DOHH2 (cell line): Measurements from ENCODE around the gene FCN2.

ENCODE experiments used
- H3F3A ChIP-seq: fragments of 200-600 bp; sonication (generic), shearing (Covaris generic); 2 replicates; pipeline ENCODE4 v1.6.0; 2016; ENCODE audit warnings: antibody characterized with exemption, mild to moderate bottlenecking; ENCODE audit not compliant: control insufficient read depth, insufficient read depth
- H3K27ac ChIP-seq: fragments of 200-600 bp; sonication (generic); 2 replicates; pipeline ENCODE4 v1.5.1; 2014; ENCODE audit warnings: low read depth, mild to moderate bottlenecking, low read length, moderate library complexity
- H3K27me3 ChIP-seq: fragments of 200-600 bp; sonication (generic); 2 replicates; pipeline ENCODE4 v1.6.1; 2014; ENCODE audit warnings: mild to moderate bottlenecking, low read length, mixed read lengths; ENCODE audit not compliant: control insufficient read depth
- H3K36me3 ChIP-seq: fragments of 200-600 bp; sonication (generic); 2 replicates; pipeline ENCODE4 v1.6.1; 2014; ENCODE audit warnings: mild to moderate bottlenecking, low read length, moderate library complexity, mixed read lengths; ENCODE audit not compliant: control insufficient read depth
- H3K4me1 ChIP-seq: fragments of 200-600 bp; sonication (generic); 2 replicates; pipeline ENCODE4 v1.6.1; 2014; ENCODE audit warnings: mild to moderate bottlenecking, low read length, mixed read lengths; ENCODE audit not compliant: control insufficient read depth
- H3K4me2 ChIP-seq: fragments of 200-600 bp; sonication (generic); 2 replicates; pipeline ENCODE4 v1.6.0; 2014; ENCODE audit warnings: mild to moderate bottlenecking, low read length, moderate library complexity
- H3K4me3 ChIP-seq: fragments of 200-600 bp; sonication (generic); 2 replicates; pipeline ENCODE4 v1.5.1; 2014; ENCODE audit warnings: mild to moderate bottlenecking, low read length, mixed read lengths
- H3K79me2 ChIP-seq: fragments of 200-600 bp; sonication (generic); 2 replicates; pipeline ENCODE4 v1.6.1; 2014; ENCODE audit warnings: mild to moderate bottlenecking, low read length, mixed read lengths; ENCODE audit not compliant: control insufficient read depth
- H3K9me2 ChIP-seq: fragments of 200-600 bp; sonication (generic); replicated peaks from 2 replicates; pipeline ENCODE4 v1.6.1; 2014; ENCODE audit warnings: mild to moderate bottlenecking, low read length, mixed read lengths; ENCODE audit not compliant: control insufficient read depth
- H3K9me3 ChIP-seq: fragments of 200-600 bp; sonication (generic); 2 replicates; pipeline ENCODE4 v1.6.1; 2014; ENCODE audit warnings: antibody characterized with exemption, low read length, mixed read lengths; ENCODE audit not compliant: control insufficient read depth, insufficient read depth
- H4K20me1 ChIP-seq: fragments of 200-600 bp; sonication (generic); 2 replicates; pipeline ENCODE4 v1.6.0; 2014; ENCODE audit warnings: low read depth, mild to moderate bottlenecking, antibody characterized with exemption, low read length, moderate library complexity; ENCODE audit not compliant: control insufficient read depth, insufficient read depth
- CTCF ChIP-seq: fragments of 200-600 bp; sonication (generic); IDR thresholded peaks from one replicate; pipeline ENCODE4 v1.5.1; 2014; ENCODE audit warnings: antibody characterized with exemption, mild to moderate bottlenecking, low read depth, low read length; ENCODE audit not compliant: poor library complexity, severe bottlenecking
- EZH2phosphoT487 ChIP-seq: fragments of 200-600 bp; sonication (generic); IDR thresholded peaks from 2 replicates; pipeline ENCODE4 v1.6.1; 2017; ENCODE audit warnings: borderline replicate concordance, mild to moderate bottlenecking, antibody characterized with exemption, low read length, moderate library complexity, mixed read lengths

The FCN2 gene

GRCh38 chr9:134833294-134833880 lies 47.2 kb upstream of the FCN2 start:
- Histone ChIP-seq H3K9me2 (no peaks in the 10 kb centered on the region), H3K4me2 (no peak overlapping the region), H3K36me3 (no peaks in the 10 kb centered on the region), H4K20me1 (no peaks in the 10 kb centered on the region), H3K27ac (no peak overlapping the region), H3K4me1 (no peaks in the 10 kb centered on the region), H3F3A (no peaks in the 10 kb centered on the region), H3K4me3 (no peak overlapping the region), H3K27me3 (no peaks in the 10 kb centered on the region), H3K79me2 (no peaks in the 10 kb centered on the region), H3K9me3 (no peaks in the 10 kb centered on the region)
- TF ChIP-seq CTCF = no peak
- no peak for TF ChIP-seq EZH2phosphoT487

DNA sequence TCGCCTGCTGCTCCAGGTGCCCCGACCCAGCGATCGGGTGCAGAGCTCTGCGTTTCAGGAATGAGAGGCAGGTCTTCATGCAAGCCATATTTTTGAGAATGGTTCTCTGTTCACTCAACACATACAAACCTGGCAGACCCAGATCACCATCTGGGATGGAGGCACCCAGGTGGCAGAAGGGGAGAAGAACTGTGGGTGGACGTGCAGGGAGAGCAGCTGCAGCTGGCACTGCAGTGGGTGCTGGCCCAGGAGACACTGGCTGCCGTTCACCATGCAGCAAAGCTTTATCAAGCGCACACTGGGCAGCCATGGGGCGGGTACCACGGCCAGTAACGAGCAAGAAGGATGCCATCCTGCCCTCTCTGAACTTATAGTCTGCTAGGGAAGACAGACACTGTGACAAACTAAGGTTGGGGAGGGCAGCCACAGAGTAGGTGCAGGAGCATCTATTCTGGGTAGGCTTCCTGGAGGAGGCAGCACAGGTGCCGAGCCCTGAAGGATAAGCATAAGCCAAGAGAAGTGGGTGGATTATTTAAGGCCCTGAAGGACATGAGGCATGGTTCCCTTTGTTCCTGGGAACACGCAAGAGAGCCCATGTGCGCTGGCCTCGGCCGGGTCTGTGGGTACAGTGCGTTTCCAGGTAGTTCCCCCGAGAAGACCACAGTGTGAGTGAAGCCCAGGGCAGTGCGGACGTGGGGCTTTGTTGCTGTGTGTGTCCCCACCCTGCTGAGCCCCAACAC lies 46.2 kb upstream of the FCN2 start:
- H3F3A ChIP-seq = no peaks in the 10 kb centered on the region
- no peaks in the 10 kb centered on the region for H3K9me2 ChIP-seq
- H4K20me1 ChIP-seq = no peaks in the 10 kb centered on the region
- no peaks in the 10 kb centered on the region for H3K79me2 ChIP-seq
- no peak overlapping the region for H3K27ac ChIP-seq
- H3K36me3 ChIP-seq = no peaks in the 10 kb centered on the region
- H3K9me3 ChIP-seq = no peaks in the 10 kb centered on the region
- H3K4me2 ChIP-seq = no peak overlapping the region
- no peak overlapping the region for H3K4me3 ChIP-seq
- no peaks in the 10 kb centered on the region for H3K27me3 ChIP-seq
- H3K4me1 ChIP-seq = no peaks in the 10 kb centered on the region
- no peak for TF ChIP-seq CTCF
- no peak for TF ChIP-seq EZH2phosphoT487

- no peak for TF ChIP-seq CTCF
- no peak for TF ChIP-seq EZH2phosphoT487
- Histone ChIP-seq H3K9me2 (no peaks in the 10 kb centered on the region), H3K79me2 (no peaks in the 10 kb centered on the region)
Measured at GRCh38 chr9:134834957-134835419, 45.6 kb upstream of the FCN2 start.

More at GRCh38 chr9:134834957-134835419, 45.6 kb upstream of the FCN2 start:
- Histone ChIP-seq H3K4me1 (no peaks in the 10 kb centered on the region), H3K27me3 (no peaks in the 10 kb centered on the region), H3K4me2 (no peak overlapping the region), H3F3A (no peaks in the 10 kb centered on the region), H4K20me1 (no peaks in the 10 kb centered on the region), H3K27ac (no peak overlapping the region), H3K4me3 (no peak overlapping the region), H3K36me3 (no peaks in the 10 kb centered on the region), H3K9me3 (no peaks in the 10 kb centered on the region)
